Smooth muscle cell (in vitro differentiated cells): Measurements from ENCODE around the gene PTMS. TPM values are rescaled to one million over a fixed set of nuclear protein-coding genes. Genes with fewer than 3 reads are reported as not detected.

Source experiments
- DNase-seq: peaks from one replicate; lab custom pipeline; 2025; ENCODE audit not compliant: unreplicated experiment; lab: John Stamatoyannopoulos, UW
- H2AFZ ChIP-seq: fragments of 200-600 bp; sonication (generic); 2 replicates; pipeline ENCODE4 v1.6.0; 2016; ENCODE audit warnings: antibody characterized with exemption, low read depth, mild to moderate bottlenecking
- H3F3A ChIP-seq: fragments of 200-600 bp; sonication (generic); 2 replicates; pipeline ENCODE4 v1.6.0; 2017; ENCODE audit warnings: antibody characterized with exemption, low read depth
- H3K27ac ChIP-seq: fragments of 200-600 bp; sonication (generic); 2 replicates; pipeline ENCODE4 v1.5.1; 2016; ENCODE audit warnings: low read depth, mild to moderate bottlenecking
- H3K27me3 ChIP-seq: fragments of 200-600 bp; sonication (generic); 2 replicates; pipeline ENCODE4 v1.6.1; 2016; ENCODE audit warnings: low read depth, mild to moderate bottlenecking
- H3K36me3 ChIP-seq: fragments of 200-600 bp; sonication (generic); 2 replicates; pipeline ENCODE4 v1.5.1; 2016; ENCODE audit warnings: low read depth
- H3K4me1 ChIP-seq: fragments of 200-600 bp; sonication (generic); 2 replicates; pipeline ENCODE4 v1.5.1; 2016; ENCODE audit warnings: low read depth
- H3K4me2 ChIP-seq: fragments of 200-600 bp; sonication (generic); 2 replicates; pipeline ENCODE4 v1.6.0; 2016; ENCODE audit warnings: mild to moderate bottlenecking
- H3K4me3 ChIP-seq: fragments of 200-600 bp; sonication (generic); 2 replicates; pipeline ENCODE4 v1.5.1; 2016; ENCODE audit warnings: mild to moderate bottlenecking
- H3K79me2 ChIP-seq: fragments of 200-600 bp; sonication (generic); 2 replicates; pipeline ENCODE4 v1.6.0; 2016; ENCODE audit warnings: low read depth, mild to moderate bottlenecking
- H3K9ac ChIP-seq: fragments of 200-600 bp; sonication (generic); 2 replicates; pipeline ENCODE4 v1.6.0; 2016; ENCODE audit warnings: low read depth
- H3K9me3 ChIP-seq: fragments of 200-600 bp; sonication (generic); replicated peaks from 2 replicates; pipeline ENCODE4 v1.5.1; 2016; ENCODE audit warnings: low read depth
- H4K20me1 ChIP-seq: fragments of 200-600 bp; sonication (generic); 2 replicates; pipeline ENCODE4 v1.6.0; 2016; ENCODE audit warnings: low read depth
- WGBS: methylation state at CpG from one replicate; pipeline ENCODE4 v1.1.7; 2016; ENCODE audit warnings: low lambda C conversion rate; 5-methylcytosine and 5-hydroxymethylcytosine counted together
- polyA plus RNA-seq: library from polyadenylated mRNA; unstranded; fragments of >200 nt; fragmentation: Nextera tagmentation; extraction: Ambion mirVana; gene quantifications from 2 replicates; pipeline ENCODE4 v1.2.1, GENCODE V29; 2016
- total RNA-seq: library from RNA; depleted of rRNA; stranded (reverse); fragments of >200 nt; gene quantifications from 2 replicates; pipeline ENCODE4 v1.2.3, GENCODE V29; 2014
- TF ChIP-seq, protein P1 (sequence below): fragments of 200-600 bp; sonication (generic); IDR thresholded peaks from 2 replicates; pipeline ENCODE4 v1.5.1; 2017; ENCODE audit warnings: borderline replicate concordance, mild to moderate bottlenecking, antibody characterized with exemption; ENCODE audit not compliant: insufficient read depth, poor library complexity, severe bottlenecking

Gene PTMS
- total and polyA plus RNA-seq, 2 experiments from 2014 or later: 115 to 379 TPM

- no peaks in the 10 kb centered on the region for H3K79me2 ChIP-seq
- H3K36me3 ChIP-seq: no peaks in the 10 kb centered on the region
- H3K27ac ChIP-seq: no peak overlapping the region
- H3K9ac ChIP-seq: no peak overlapping the region
- H3K9me3 ChIP-seq: no peaks in the 10 kb centered on the region
- H3K4me1 ChIP-seq: peaks cover 13% of the 10 kb centered on the region
- H3K27me3 ChIP-seq: no peaks in the 10 kb centered on the region
- peak overlapping the region; percentile 56 for H2AFZ ChIP-seq
- no peaks in the 10 kb centered on the region for H3F3A ChIP-seq
- TF ChIP-seq, protein P1, sequence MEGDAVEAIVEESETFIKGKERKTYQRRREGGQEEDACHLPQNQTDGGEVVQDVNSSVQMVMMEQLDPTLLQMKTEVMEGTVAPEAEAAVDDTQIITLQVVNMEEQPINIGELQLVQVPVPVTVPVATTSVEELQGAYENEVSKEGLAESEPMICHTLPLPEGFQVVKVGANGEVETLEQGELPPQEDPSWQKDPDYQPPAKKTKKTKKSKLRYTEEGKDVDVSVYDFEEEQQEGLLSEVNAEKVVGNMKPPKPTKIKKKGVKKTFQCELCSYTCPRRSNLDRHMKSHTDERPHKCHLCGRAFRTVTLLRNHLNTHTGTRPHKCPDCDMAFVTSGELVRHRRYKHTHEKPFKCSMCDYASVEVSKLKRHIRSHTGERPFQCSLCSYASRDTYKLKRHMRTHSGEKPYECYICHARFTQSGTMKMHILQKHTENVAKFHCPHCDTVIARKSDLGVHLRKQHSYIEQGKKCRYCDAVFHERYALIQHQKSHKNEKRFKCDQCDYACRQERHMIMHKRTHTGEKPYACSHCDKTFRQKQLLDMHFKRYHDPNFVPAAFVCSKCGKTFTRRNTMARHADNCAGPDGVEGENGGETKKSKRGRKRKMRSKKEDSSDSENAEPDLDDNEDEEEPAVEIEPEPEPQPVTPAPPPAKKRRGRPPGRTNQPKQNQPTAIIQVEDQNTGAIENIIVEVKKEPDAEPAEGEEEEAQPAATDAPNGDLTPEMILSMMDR: no peak
- H3K4me2 ChIP-seq: peak overlapping the region; percentile 49
- no peaks in the 10 kb centered on the region for H4K20me1 ChIP-seq
- DNase-seq: no peak
- WGBS: 93% methylated on average over 13 of the region's 13 CpGs
- no peak overlapping the region for H3K4me3 ChIP-seq
Measured at GRCh38 chr12:6791931-6792520, 25.9 kb downstream of the PTMS start.

DNA sequence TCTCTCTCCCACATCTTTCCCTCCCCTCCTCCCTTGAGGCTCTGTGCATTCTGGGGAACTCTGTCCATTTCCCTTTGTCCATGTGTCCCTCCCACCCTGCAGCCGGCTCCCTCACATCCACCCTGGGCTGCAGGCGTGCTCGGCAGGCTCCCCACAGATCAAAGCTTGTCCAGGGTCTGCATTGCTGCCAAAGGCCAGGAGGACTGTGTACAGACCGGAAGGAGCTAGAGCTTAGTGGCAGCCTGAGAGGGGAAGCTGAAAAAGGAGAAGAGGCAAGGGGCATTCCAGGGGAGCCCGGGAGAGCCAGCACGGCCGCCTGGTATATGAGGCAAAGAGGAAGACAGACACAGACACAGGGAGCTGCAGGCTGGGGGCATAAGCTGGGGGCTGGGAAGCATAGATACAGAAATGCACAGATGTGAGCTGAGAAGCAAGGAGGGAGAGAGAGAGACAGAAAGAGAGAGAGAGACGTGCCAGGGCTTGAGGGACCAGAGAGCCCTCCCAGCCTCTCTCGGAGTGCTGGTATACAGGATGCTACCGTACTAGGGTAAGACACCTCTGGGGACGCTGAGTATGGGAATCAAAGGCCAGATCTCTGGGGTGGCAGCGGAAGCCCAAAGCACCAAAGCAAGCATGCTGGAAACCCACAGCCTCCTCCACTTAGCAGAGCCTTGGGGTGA is 26.5 kb downstream of the PTMS start:
- no peak for DNase-seq
- WGBS: 54% methylated on average over 12 of the region's 12 CpGs
- H4K20me1 ChIP-seq: no peaks in the 10 kb centered on the region
- TF ChIP-seq, protein P1: no peak
- H3K4me3 ChIP-seq: no peak overlapping the region
- H3F3A ChIP-seq: no peaks in the 10 kb centered on the region
- no peak overlapping the region for H3K27ac ChIP-seq
- H3K27me3 ChIP-seq: no peaks in the 10 kb centered on the region
- H2AFZ ChIP-seq: peak overlapping the region; percentile 56
- peaks cover 13% of the 10 kb centered on the region for H3K4me1 ChIP-seq
- H3K9ac ChIP-seq: no peak overlapping the region
- H3K36me3 ChIP-seq: no peaks in the 10 kb centered on the region
- H3K4me2 ChIP-seq: peak overlapping the region; percentile 49
- no peaks in the 10 kb centered on the region for H3K9me3 ChIP-seq
- no peaks in the 10 kb centered on the region for H3K79me2 ChIP-seq

DNA sequence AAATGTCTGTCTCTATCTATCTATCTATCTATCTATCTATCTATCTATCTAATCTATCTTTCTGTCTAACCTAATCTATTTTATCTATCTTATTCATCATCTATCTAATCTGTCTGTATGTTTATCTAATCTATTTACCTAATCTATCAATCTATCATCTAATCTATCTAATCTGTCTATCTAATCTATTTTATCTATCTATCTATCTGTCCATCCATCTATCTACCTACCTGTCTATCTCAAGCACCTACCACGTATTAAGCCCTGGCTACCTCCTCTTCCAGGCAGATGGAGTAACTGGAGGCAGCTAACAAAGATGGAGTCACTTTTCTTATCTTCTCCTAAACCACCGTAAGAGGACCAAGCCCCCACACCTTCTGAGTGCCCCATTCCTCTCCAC is 28.9 kb downstream of the PTMS start:
- no peaks in the 10 kb centered on the region for H3F3A ChIP-seq
- H3K27me3 ChIP-seq: no peaks in the 10 kb centered on the region
- H3K9me3 ChIP-seq: no peaks in the 10 kb centered on the region
- no peaks in the 10 kb centered on the region for H3K36me3 ChIP-seq
- no peaks in the 10 kb centered on the region for H3K79me2 ChIP-seq
- no peak overlapping the region for H3K27ac ChIP-seq
- H3K9ac ChIP-seq: no peak overlapping the region
- peaks cover 10% of the 10 kb centered on the region for H3K4me1 ChIP-seq
- no peaks in the 10 kb centered on the region for H4K20me1 ChIP-seq
- no peak overlapping the region for H2AFZ ChIP-seq
- no peak overlapping the region for H3K4me2 ChIP-seq
- 94% methylated on average over 2 of the region's 2 CpGs for WGBS
- TF ChIP-seq, protein P1: no peak
- no peak overlapping the region for H3K4me3 ChIP-seq
- no peak for DNase-seq
